WTC11 (cell line): ENCODE results near the gene VEZT.

Experiments
- CREB1 ChIP-seq: sonication (generic); formaldehyde crosslinking; IDR thresholded peaks from 2 replicates; pipeline ENCODE4 v1.8.0; 2023; ENCODE audit warnings: mild to moderate bottlenecking, missing genetic modification reagents
- FOXP1 ChIP-seq: sonication (generic); formaldehyde crosslinking; IDR thresholded peaks from 2 replicates; pipeline ENCODE4 v1.8.0; 2022; ENCODE audit warnings: missing genetic modification reagents, mild to moderate bottlenecking, moderate library complexity, borderline replicate concordance
- GABPB1 ChIP-seq: sonication (generic); formaldehyde crosslinking; IDR thresholded peaks from 2 replicates; pipeline ENCODE4 v1.8.1; 2023; ENCODE audit warnings: mild to moderate bottlenecking, missing genetic modification reagents
- NR2C2 ChIP-seq: sonication (generic); formaldehyde crosslinking; IDR thresholded peaks from 2 replicates; pipeline ENCODE4 v1.8.0; 2022; ENCODE audit warnings: mild to moderate bottlenecking, missing genetic modification reagents
- SMAD3 ChIP-seq: sonication (generic); formaldehyde crosslinking; IDR thresholded peaks from 2 replicates; pipeline ENCODE4 v1.8.0; 2022; ENCODE audit warnings: missing genetic modification reagents, mild to moderate bottlenecking, borderline replicate concordance
- SP1 ChIP-seq: sonication (generic); formaldehyde crosslinking; conservative IDR thresholded peaks from 2 replicates; pipeline ENCODE4 v1.8.1; 2022; ENCODE audit warnings: missing genetic modification reagents
- TCF7 ChIP-seq: sonication (generic); formaldehyde crosslinking; IDR thresholded peaks from 2 replicates; pipeline ENCODE4 v1.8.0; 2022; ENCODE audit warnings: mild to moderate bottlenecking, low read depth, missing genetic modification reagents, moderate library complexity
- TF ChIP-seq, protein P1 (sequence below): sonication (generic); formaldehyde crosslinking; IDR thresholded peaks from 2 replicates; pipeline ENCODE4 v1.8.1; 2022; ENCODE audit warnings: low read depth, missing genetic modification reagents, borderline replicate concordance
- TF ChIP-seq, protein P2 (sequence below): fragments of 200-600 bp; IDR thresholded peaks from 2 replicates; pipeline ENCODE4 v1.8.0; 2022; ENCODE audit warnings: antibody characterized with exemption
- TF ChIP-seq, protein P3 (sequence below): sonication (generic); formaldehyde crosslinking; conservative IDR thresholded peaks from 2 replicates; pipeline ENCODE4 v1.8.1; 2022; ENCODE audit warnings: mild to moderate bottlenecking, missing genetic modification reagents
- TF ChIP-seq, protein P4 (sequence below): sonication (generic); formaldehyde crosslinking; conservative IDR thresholded peaks from 2 replicates; pipeline ENCODE4 v1.8.1; 2023; ENCODE audit warnings: mild to moderate bottlenecking, low read depth, missing genetic modification reagents, moderate library complexity

DNA sequence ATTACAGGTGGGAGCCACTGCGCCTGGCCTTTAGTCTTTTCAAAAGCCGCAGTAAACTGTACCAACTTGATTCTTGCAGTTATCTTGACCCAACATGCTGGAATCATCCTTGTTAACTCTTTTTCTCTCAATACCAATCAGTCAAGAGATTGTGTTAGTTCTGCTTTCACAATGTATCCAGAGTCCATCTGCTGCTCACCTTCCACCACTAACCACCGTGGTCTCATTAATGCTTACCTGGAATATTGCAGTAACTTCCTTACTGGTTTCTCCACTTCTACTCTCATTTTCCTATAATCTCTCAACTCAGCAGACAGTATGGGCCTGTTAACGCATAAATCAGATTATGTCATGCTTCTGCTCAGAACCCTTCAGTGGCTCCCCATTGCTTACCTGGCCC, 62.2 kb downstream of the VEZT start:
- TF ChIP-seq, protein P1, sequence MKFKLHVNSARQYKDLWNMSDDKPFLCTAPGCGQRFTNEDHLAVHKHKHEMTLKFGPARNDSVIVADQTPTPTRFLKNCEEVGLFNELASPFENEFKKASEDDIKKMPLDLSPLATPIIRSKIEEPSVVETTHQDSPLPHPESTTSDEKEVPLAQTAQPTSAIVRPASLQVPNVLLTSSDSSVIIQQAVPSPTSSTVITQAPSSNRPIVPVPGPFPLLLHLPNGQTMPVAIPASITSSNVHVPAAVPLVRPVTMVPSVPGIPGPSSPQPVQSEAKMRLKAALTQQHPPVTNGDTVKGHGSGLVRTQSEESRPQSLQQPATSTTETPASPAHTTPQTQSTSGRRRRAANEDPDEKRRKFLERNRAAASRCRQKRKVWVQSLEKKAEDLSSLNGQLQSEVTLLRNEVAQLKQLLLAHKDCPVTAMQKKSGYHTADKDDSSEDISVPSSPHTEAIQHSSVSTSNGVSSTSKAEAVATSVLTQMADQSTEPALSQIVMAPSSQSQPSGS, result no peak
- TF ChIP-seq, protein P2, sequence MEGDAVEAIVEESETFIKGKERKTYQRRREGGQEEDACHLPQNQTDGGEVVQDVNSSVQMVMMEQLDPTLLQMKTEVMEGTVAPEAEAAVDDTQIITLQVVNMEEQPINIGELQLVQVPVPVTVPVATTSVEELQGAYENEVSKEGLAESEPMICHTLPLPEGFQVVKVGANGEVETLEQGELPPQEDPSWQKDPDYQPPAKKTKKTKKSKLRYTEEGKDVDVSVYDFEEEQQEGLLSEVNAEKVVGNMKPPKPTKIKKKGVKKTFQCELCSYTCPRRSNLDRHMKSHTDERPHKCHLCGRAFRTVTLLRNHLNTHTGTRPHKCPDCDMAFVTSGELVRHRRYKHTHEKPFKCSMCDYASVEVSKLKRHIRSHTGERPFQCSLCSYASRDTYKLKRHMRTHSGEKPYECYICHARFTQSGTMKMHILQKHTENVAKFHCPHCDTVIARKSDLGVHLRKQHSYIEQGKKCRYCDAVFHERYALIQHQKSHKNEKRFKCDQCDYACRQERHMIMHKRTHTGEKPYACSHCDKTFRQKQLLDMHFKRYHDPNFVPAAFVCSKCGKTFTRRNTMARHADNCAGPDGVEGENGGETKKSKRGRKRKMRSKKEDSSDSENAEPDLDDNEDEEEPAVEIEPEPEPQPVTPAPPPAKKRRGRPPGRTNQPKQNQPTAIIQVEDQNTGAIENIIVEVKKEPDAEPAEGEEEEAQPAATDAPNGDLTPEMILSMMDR, result no peak
- TF ChIP-seq TCF7 (CRISPR knock-in tag), result no peak
- no peak for TF ChIP-seq NR2C2 (CRISPR knock-in tag)
- no peak for TF ChIP-seq SP1
- no peak for TF ChIP-seq CREB1 (CRISPR knock-in tag)
- TF ChIP-seq, protein P3, sequence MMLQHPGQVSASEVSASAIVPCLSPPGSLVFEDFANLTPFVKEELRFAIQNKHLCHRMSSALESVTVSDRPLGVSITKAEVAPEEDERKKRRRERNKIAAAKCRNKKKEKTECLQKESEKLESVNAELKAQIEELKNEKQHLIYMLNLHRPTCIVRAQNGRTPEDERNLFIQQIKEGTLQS, result no peak
- TF ChIP-seq SMAD3 (CRISPR knock-in tag), result no peak
- TF ChIP-seq GABPB1, result no peak
- no peak for TF ChIP-seq FOXP1 (CRISPR knock-in tag)
- TF ChIP-seq, protein P4, sequence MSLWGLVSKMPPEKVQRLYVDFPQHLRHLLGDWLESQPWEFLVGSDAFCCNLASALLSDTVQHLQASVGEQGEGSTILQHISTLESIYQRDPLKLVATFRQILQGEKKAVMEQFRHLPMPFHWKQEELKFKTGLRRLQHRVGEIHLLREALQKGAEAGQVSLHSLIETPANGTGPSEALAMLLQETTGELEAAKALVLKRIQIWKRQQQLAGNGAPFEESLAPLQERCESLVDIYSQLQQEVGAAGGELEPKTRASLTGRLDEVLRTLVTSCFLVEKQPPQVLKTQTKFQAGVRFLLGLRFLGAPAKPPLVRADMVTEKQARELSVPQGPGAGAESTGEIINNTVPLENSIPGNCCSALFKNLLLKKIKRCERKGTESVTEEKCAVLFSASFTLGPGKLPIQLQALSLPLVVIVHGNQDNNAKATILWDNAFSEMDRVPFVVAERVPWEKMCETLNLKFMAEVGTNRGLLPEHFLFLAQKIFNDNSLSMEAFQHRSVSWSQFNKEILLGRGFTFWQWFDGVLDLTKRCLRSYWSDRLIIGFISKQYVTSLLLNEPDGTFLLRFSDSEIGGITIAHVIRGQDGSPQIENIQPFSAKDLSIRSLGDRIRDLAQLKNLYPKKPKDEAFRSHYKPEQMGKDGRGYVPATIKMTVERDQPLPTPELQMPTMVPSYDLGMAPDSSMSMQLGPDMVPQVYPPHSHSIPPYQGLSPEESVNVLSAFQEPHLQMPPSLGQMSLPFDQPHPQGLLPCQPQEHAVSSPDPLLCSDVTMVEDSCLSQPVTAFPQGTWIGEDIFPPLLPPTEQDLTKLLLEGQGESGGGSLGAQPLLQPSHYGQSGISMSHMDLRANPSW (CRISPR knock-in tag), result no peak
